Spleen (tissue), 11 donors: ENCODE measurements around the gene TBC1D2. TPM values are rescaled to one million over a fixed set of nuclear protein-coding genes. Genes with fewer than 3 reads are reported as not detected.
"Not testable (repeated sequence)": the region's sequence is repeated elsewhere in the genome, so short reads cannot be mapped to it uniquely, and the experiment has no call there.

ENCODE experiments used
- DNase-seq: peaks from one replicate; pipeline ENCODE4 v3.0.0-alpha.2; 2020
- H3K27ac ChIP-seq, 8 donors: fragments of 200-600 bp; sonication (generic) in 7 of 8; 1 replicate in 4 of 8; 2 replicates in 4 of 8; pipeline versions ENCODE4 v1.5.0 to v1.8.0; 2016 to 2021; ENCODE audit warnings: inconsistent platforms in 4 of 8, mild to moderate bottlenecking in 4 of 8, moderate library complexity in 1 of 8
- H3K27me3 ChIP-seq, 7 donors: fragments of 200-600 bp; sonication (generic) in 6 of 7; replicated peaks in 1 of 7; 1 replicate in 4 of 7; 2 replicates in 3 of 7; pipeline versions ENCODE4 v1.5.0 to v1.8.0; 2016 to 2021; ENCODE audit warnings: inconsistent platforms in 3 of 7, mild to moderate bottlenecking in 1 of 7
- H3K36me3 ChIP-seq, 6 donors: fragments of 200-600 bp; sonication (generic) in 5 of 6; 1 replicate in 4 of 6; 2 replicates in 2 of 6; pipeline versions ENCODE4 v1.5.0 to v1.8.0; 2016 to 2021; ENCODE audit warnings: inconsistent platforms in 2 of 6
- H3K4me1 ChIP-seq, 6 donors: fragments of 200-600 bp; sonication (generic) in 5 of 6; 1 replicate in 3 of 6; 2 replicates in 3 of 6; pipeline versions ENCODE4 v1.5.0 to v1.8.0; 2016 to 2021; ENCODE audit warnings: inconsistent platforms in 3 of 6
- H3K4me3 ChIP-seq, 8 donors: fragments of 200-600 bp; sonication (generic) in 7 of 8; 1 replicate in 4 of 8; 2 replicates in 4 of 8; pipeline versions ENCODE4 v1.5.0 to v1.8.0; 2016 to 2021; ENCODE audit warnings: inconsistent platforms in 4 of 8, mild to moderate bottlenecking in 4 of 8, moderate library complexity in 2 of 8
- H3K9me3 ChIP-seq, 8 donors: fragments of 200-600 bp; sonication (generic) in 7 of 8; 1 replicate in 4 of 8; 2 replicates in 4 of 8; pipeline versions ENCODE4 v1.5.0 to v1.8.0; 2016 to 2021; ENCODE audit warnings: inconsistent platforms in 4 of 8
- POLR2A ChIP-seq, 3 donors: fragments of 450-650 bp; IDR thresholded peaks; one replicate each; pipeline ENCODE4 v1.5.1; 2017; ENCODE audit warnings: antibody characterized with exemption in 3 of 3, mild to moderate bottlenecking in 1 of 3
- POLR2AphosphoS5 ChIP-seq, 3 donors: sonication (generic); formaldehyde crosslinking; IDR thresholded peaks; one replicate each; pipeline ENCODE4 v1.5.1; 2017; ENCODE audit warnings: antibody characterized with exemption in 3 of 3
- WGBS, 5 donors: extraction: QIAGEN DNeasy Blood & Tissue Kit in 3 of 5; methylation state at CpG; one replicate each; pipeline versions ENCODE4 v1.1.5 to v1.1.7; 2013 to 2018; 5-methylcytosine and 5-hydroxymethylcytosine counted together
- intact Hi-C: fragments of 100-400 bp; cut with DNase I; formaldehyde crosslinking; loops from one replicate; pipeline ENCODE4 v1.15.0; 2023; ENCODE audit warnings: low total_unique reads
- polyA plus RNA-seq, 3 donors: library from polyadenylated mRNA; stranded (reverse); fragments of 200-250 nt; gene quantifications; one replicate each; pipeline ENCODE4 v1.2.1, GENCODE V29; 2013
- total RNA-seq, 7 donors: library from RNA; depleted of rRNA in 3 of 7; stranded (reverse); fragments of >200 nt in 3 of 7; fragmentation: NEBNext Ultra II Directional in 4 of 7; extraction: Animal tissue kit (Norgen Biotek cat#: 25700) in 4 of 7; gene quantifications; one replicate each; pipeline versions ENCODE4 v1.1.0 to v1.2.1, GENCODE V29; 2016 to 2021
- TF ChIP-seq, protein P1 (sequence below), 11 experiments: fragments of 200-600 bp in 7 of 11; fragments of 450-650 bp in 4 of 11; sonication (generic) in 4 of 11; IDR thresholded peaks in 8 of 11; conservative IDR thresholded peaks in 3 of 11; 1 replicate in 7 of 11; 2 replicates in 4 of 11; pipeline versions ENCODE4 v1.4.0 to v1.8.0; 2016 to 2021; ENCODE audit warnings: antibody characterized with exemption in 11 of 11, inconsistent platforms in 4 of 11, mild to moderate bottlenecking in 1 of 11
- donor health status: healthy with polysubstance abuse.
- donor health status: DM: no; HTN: no; CAD: no; lungs with moderate emphysema.
- donor health status: DM: no; HTN: no; CAD: no.
- donor health status: Bipolar disorder and iron deficiency.
- donor health status: healthy.
- donor health status: DM: no; HTN: no; CAD: no.
- donor health status: DM: yes; HTN: yes; CAD: no.

TBC1D2 gene
- total and polyA plus RNA-seq, 10 donors = 2.7 to 27.2 (median 12.4) TPM

DNA sequence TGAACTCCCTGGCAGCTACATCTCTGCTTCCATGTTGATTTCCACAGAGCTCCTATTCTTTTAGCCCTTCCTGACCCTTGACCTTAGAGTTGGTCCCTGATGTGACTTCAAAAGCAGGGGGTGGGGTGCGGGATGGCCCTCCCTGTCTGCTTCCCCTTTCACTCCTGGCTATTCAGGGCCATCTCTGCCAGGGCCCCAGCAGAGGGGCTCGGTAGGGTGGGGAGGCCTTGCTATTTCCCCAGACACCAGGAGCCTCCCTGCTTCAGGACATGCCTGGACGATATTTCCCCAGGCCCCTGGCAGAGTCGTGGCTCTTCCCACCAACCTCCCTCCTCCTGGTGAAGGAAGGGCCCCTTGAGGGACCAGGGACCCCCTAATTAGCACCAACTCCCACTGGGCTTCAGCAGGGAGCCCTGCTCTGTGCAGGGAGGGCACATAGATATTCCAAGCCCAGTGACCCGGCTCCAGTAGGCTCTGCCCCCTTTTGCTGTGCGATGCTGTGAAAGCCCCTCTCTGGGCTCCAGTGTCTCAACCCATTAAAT lies 80.3 kb downstream of the TBC1D2 start:
- TF ChIP-seq, protein P1, sequence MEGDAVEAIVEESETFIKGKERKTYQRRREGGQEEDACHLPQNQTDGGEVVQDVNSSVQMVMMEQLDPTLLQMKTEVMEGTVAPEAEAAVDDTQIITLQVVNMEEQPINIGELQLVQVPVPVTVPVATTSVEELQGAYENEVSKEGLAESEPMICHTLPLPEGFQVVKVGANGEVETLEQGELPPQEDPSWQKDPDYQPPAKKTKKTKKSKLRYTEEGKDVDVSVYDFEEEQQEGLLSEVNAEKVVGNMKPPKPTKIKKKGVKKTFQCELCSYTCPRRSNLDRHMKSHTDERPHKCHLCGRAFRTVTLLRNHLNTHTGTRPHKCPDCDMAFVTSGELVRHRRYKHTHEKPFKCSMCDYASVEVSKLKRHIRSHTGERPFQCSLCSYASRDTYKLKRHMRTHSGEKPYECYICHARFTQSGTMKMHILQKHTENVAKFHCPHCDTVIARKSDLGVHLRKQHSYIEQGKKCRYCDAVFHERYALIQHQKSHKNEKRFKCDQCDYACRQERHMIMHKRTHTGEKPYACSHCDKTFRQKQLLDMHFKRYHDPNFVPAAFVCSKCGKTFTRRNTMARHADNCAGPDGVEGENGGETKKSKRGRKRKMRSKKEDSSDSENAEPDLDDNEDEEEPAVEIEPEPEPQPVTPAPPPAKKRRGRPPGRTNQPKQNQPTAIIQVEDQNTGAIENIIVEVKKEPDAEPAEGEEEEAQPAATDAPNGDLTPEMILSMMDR (IDR thresholded peaks at IDR 0.05 in 8 of 11, conservative IDR thresholded peaks at IDR 0.05 in 3 of 11) = no peak
- TF ChIP-seq POLR2A (IDR thresholded peaks at IDR 0.05) = no peak
- no peak for TF ChIP-seq POLR2AphosphoS5 (IDR thresholded peaks at IDR 0.05)
- Histone ChIP-seq H3K4me3 (no peak overlapping the region), H3K9me3 (no peaks in the 10 kb centered on the region), H3K27ac (peak overlapping the region; percentile 5 to 67 (median 36)), H3K4me1 (peaks cover 0 to 41% (median 17%) of the 10 kb centered on the region in 6 donors), H3K27me3 (no peaks in the 10 kb centered on the region), H3K36me3 (peaks cover 0 to 4% (median 0%) of the 10 kb centered on the region in 6 donors)
- no peak for DNase-seq
- intact Hi-C loops = no loop called here
- 61 to 72% (median 66%) methylated on average over 4 to 6 of the region's 6 CpGs for WGBS, 5 donors

DNA sequence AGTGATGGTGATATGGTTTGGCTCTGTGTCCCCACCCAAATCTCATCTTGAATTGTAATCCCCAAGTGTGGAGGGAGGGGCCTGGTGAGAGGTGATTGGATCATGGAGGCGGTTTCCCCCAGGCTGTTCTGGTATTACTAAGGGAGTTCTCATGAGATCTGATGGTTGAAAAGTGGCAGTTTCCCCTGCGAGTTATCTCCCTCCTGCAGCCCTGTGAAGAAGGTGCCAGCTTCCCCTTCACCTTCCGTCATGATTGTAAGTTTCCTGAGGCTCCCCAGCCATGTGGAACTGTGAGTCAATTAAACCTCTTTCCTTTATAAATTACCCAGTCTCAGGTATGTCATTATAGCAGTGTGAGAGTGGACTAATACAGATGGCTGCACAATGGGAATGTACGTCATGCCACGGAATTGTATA lies 80.9 kb downstream of the TBC1D2 start:
- H3K9me3 ChIP-seq, H3K4me3 ChIP-seq, H3K27me3 ChIP-seq, intact Hi-C loops, H3K36me3 ChIP-seq: not testable (repeated sequence)
- WGBS, 5 donors = 46 to 72% (median 62%) methylated on average over 5 of the region's 5 CpGs
- peak; percentile 60 for DNase-seq
- Histone ChIP-seq H3K4me1 (peaks cover 0 to 41% (median 19%) of the 10 kb centered on the region in 6 donors), H3K27ac (peak overlapping the region in 4 of 8 donors; percentile 37 to 67 (median 56))
- TF ChIP-seq POLR2AphosphoS5 (IDR thresholded peaks at IDR 0.05) = peak in 1 of 3 donors; percentile 77

DNA sequence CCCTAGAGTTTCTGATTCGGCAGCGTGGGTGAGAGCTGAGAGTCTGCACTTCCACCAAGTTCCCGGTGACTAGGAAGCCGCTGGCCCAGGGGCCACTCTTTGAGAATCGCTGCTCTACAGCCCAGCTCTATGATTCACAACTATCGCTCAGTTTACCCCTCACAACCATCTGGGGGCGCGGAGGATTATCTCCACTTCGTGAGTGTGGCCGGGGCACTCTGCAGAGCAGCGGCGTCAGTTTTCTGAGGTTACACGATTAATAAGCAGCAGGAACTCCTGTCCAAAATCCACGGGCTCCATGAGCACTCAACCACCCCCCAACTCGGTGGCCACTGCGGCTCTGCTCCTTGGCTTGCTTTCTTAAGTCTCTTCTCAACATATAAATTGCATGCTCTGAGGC lies 82.3 kb downstream of the TBC1D2 start:
- TF ChIP-seq, protein P1 (IDR thresholded peaks at IDR 0.05 in 8 of 11, conservative IDR thresholded peaks at IDR 0.05 in 3 of 11) = no peak
- no peak for TF ChIP-seq POLR2AphosphoS5 (IDR thresholded peaks at IDR 0.05)
- TF ChIP-seq POLR2A (IDR thresholded peaks at IDR 0.05) = no peak
- Histone ChIP-seq H3K9me3 (no peaks in the 10 kb centered on the region), H3K4me1 (peaks cover 0 to 47% (median 30%) of the 10 kb centered on the region in 6 donors), H3K27ac (no peak overlapping the region), H3K36me3 (peaks cover 0 to 4% (median 0%) of the 10 kb centered on the region in 6 donors), H3K27me3 (no peaks in the 10 kb centered on the region), H3K4me3 (no peak overlapping the region)
- 93 to 95% (median 94%) methylated on average over 16 of the region's 16 CpGs for whole genome bisulfite sequencing, 5 donors
- peak; percentile 51 for DNase-seq
- intact Hi-C loops = no loop called here

DNA sequence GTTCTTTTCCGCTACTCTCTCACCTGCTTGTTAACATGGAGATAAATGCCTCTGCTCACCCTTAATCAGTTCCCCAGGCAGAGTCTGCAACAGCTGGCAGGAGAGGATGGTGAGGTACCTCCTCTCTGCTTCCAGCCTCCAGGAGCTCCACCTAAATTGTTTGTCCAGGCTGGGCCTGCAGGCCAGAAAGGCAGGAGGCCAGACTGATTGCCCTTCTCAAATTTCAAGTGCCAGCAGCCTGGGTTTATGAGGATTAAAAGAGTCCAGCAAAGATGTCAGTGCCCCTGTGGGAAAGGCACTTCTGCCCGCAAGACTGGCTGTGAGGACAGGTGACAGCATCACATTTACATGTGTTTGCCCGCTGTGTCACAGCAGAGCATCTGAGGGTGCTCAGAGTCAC lies 82.8 kb downstream of the TBC1D2 start:
- H3K36me3 ChIP-seq = peaks cover 0 to 4% (median 0%) of the 10 kb centered on the region in 6 donors
- no peak overlapping the region for H3K4me3 ChIP-seq
- 90 to 98% (median 94%) methylated on average over 3 of the region's 3 CpGs for WGBS, 5 donors
- no peak for TF ChIP-seq POLR2AphosphoS5 (IDR thresholded peaks at IDR 0.05)
- TF ChIP-seq, protein P1 (IDR thresholded peaks at IDR 0.05 in 8 of 11, conservative IDR thresholded peaks at IDR 0.05 in 3 of 11) = no peak
- TF ChIP-seq POLR2A (IDR thresholded peaks at IDR 0.05) = no peak
- H3K4me1 ChIP-seq = peaks cover 0 to 53% (median 33%) of the 10 kb centered on the region in 6 donors
- intact Hi-C loops = no loop called here
- DNase-seq = no peak
- H3K27ac ChIP-seq = no peak overlapping the region
- H3K27me3 ChIP-seq = no peaks in the 10 kb centered on the region
- no peaks in the 10 kb centered on the region for H3K9me3 ChIP-seq
